NCI-H524 treated with DMSO at 0.1 percent for 48 hours (cell line): Measurements from ENCODE around the gene LCMT2.
A peak's percentile ranks its signal among the peaks of the same experiment; 100 is the strongest.

Source experiments
- DNase-seq: peaks from one replicate; lab custom pipeline; 2025; lab: John Stamatoyannopoulos, UW

Gene LCMT2, protein sequence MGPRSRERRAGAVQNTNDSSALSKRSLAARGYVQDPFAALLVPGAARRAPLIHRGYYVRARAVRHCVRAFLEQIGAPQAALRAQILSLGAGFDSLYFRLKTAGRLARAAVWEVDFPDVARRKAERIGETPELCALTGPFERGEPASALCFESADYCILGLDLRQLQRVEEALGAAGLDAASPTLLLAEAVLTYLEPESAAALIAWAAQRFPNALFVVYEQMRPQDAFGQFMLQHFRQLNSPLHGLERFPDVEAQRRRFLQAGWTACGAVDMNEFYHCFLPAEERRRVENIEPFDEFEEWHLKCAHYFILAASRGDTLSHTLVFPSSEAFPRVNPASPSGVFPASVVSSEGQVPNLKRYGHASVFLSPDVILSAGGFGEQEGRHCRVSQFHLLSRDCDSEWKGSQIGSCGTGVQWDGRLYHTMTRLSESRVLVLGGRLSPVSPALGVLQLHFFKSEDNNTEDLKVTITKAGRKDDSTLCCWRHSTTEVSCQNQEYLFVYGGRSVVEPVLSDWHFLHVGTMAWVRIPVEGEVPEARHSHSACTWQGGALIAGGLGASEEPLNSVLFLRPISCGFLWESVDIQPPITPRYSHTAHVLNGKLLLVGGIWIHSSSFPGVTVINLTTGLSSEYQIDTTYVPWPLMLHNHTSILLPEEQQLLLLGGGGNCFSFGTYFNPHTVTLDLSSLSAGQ

DNA sequence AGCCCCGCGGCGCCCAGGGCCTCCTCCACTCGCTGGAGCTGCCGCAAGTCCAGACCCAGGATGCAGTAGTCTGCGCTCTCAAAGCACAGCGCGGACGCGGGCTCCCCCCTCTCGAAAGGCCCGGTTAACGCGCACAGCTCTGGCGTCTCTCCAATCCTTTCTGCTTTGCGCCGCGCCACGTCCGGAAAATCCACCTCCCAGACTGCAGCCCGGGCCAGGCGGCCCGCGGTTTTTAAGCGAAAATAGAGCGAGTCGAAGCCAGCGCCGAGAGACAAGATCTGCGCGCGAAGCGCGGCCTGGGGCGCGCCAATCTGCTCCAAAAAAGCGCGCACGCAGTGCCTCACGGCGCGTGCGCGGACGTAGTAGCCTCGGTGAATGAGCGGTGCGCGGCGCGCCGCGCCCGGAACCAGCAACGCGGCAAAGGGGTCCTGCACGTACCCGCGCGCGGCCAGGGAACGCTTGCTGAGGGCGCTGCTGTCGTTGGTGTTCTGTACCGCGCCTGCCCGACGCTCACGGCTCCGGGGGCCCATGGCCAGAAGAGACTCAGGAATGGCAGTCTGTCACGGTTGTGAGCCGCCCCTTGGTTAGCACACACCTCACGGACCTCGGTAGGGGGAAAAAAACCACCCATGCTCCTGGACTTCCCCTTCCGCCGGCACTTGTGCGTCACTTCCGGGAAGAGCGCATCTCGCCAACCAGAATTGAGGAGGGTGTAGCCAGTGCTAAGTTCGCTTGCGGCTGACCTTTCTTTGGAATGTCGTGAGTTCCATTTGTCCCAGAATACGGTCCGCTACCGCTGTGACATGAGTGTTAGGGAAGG lies at the start of gene LCMT2:
Gene LCMT2, minus strand, starts transcription at position 614 of the 820 bp plus-strand sequence. Its CDS starts 84 bp downstream, at position 530.
- DNase-seq = peak; percentile 89

DNA sequence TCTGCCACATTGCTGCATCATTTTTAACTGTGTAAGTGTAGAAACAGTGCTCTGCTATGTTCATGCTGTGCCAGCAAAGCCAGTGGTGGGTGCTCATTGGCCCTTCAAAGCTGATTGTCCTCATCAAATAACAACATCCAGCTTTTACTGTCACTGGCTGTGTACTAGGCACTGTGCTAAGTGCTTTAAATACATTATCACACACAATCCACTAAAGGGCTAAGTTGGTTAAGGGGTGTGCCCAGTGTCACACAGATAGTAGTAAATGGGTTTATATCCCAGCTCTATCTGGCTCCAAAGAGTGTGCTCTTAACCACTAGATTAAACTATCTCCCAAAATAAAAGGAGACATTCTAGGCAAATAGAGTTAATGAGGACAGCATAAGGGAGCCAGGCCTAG lies 48.2 kb upstream of the LCMT2 start:
- no peak for DNase-seq

DNA sequence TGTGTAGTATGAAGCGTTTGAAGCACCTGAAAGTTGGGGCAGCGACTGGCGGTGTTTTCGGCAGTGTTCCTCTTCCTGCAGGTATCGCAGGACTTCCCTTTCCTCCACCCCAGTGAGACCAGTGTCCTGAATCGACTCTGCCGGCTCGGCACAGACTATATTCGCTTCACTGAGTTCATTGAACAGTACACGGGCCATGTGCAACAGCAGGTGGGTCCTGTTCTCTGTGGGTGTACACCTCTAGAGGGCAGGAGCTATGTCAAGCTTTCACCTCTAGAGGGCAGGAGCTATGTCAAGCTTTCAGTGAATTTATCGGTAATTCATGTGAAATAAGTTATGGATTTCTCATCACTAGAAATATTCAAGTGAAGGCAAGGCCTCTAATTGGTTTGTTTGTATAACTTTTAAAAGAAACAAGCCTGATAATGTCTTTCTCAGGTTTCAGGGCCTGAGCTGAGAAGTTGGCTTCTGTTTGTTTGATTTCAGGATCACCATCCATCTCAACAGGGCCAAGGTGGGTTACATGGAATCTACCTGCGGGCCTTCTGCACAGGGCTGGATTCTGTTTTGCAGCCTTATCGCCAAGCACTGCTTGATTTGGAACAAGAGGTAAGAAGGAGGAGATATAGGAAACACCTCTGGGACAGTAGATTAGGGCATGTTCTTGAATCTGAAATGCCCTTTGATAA lies 45.8 kb upstream of the LCMT2 start:
- DNase-seq = peak; percentile 18

DNA sequence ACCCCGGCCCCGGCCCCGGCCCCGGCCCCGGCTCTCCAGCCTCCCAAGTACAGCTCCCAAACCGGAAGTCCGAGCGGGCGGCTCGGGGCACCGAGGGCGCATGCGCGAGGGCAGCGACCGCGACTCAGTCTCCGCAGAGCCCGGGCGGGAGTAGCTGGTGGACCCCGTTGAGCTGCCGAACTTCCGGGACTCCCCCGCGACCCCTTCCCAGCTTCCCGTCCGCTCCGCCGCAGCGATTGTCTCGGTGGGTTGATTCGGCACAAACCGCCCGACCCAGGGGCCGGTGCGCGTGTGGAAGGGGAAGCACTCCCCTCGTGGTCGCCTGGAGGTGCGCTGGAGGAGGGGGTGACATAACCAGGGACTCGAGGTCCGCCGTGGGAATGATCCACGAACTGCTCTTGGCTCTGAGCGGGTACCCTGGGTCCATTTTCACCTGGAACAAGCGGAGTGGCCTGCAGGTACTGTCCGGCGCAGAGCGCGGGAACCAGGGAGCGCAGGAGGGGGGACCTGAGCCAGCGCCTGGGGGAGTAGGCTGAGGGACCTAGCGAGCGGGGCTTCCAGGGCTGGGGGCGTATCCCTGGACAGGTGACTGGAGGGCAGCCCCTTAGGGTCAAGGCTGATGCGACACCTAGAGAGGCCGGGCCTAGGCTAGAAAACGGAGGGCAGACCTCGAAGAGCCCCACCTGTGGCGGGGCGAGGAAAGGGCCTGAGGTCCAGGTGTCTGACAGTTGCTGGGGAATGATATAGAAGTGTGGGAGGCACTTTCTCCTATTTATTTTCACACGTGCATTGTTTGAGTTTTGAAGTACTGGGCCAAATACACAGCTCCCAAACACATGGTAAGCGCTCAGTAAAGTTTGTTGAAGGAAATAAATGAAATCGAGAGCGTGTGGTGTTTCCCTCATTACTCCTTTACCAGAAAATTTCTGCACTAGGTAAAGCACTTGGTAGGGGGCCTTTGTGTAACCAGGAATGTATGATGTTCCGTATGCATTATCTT lies 40.9 kb upstream of the LCMT2 start, which contains the start of the genes TUBGCP4 and ZSCAN29:
Gene TUBGCP4, plus strand, starts transcription at position 127 of the 1,000 bp plus-strand sequence. Its CDS starts 254 bp downstream, at position 381.
Gene ZSCAN29, minus strand, starts transcription at position 69 of the 1,000 bp plus-strand sequence. CDS start 1,130 bp downstream, outside the sequence.
- peak; percentile 73 for DNase-seq

DNA sequence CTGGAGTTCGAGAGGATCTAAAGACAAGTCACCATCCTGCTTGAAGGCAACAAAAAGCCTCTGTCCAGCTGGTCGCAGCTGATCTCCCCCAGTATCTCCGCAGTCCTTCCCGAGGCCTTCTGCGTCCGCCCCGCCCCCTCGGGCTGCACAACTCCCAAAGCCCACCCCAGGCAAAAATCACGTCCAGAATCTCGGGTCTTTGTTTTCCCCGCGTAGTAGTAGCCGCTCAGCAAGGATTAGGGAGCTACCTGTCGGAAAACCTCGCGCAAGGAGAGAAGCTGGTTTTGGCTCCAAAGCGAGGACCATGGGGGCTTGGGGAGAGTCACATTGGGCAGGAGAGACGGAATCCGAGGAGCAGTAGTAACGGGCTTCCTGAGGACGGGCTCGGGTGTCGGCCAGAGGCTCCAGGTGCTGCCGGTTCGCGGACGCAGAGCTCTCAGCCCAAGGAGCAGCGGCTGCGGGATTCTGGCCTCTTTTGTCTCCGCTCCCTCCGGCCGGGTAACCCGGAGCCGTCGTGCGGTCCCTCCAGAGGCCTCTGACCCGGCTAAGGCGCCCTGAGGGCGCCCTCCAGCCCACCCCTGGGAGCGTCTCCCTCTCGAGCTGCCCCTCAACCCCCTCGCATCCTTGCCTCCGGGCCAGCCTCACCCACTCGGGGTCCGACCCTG lies 40.1 kb upstream of the LCMT2 start:
- DNase-seq = no peak

DNA sequence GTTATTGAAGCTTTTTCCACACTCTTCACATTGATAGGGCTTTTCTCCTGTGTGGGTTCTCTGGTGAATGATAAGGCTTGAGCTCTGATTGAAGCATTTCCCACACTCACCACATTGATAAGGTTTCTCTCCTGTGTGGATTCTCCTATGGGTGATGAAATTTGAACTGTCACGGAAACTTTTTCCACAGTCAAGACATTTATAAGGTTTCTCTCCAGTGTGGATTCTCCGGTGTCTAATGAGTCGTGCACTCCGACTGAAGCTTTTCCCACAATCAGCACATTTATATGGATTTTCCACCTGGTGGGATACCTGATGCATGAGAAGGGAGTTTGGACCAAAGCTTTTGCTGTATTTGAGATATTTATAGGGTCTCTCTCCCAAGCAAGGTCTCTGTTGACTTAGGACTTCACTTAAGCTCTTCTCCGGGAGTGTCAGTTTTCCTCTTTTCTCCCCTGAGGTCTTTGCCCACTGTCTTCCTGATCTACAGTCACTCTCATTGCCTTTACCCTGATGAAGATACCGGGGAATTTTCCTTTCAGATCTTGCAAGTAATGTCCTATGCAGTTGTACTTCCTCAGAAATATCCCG lies 31.0 kb upstream of the LCMT2 start:
- no peak for DNase-seq

DNA sequence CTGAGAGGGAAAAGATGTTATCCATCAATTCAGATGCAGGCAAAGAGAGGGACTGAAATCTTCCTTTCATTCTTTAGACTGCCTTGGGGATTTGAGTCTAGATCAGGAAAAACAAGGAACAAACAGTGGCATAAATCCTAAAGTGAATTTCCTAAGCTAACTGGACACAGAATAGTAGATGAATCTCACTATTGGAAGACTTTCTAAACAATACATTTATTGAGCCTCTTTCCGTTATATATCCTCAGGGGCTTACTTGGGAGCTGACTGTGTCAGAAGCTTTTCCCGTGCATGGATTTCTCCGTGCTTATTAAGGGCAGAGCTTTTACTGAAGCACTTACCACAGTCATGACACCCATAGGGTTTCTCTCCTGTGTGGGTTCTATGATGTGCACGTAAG lies 30.4 kb upstream of the LCMT2 start:
- no peak for DNase-seq

DNA sequence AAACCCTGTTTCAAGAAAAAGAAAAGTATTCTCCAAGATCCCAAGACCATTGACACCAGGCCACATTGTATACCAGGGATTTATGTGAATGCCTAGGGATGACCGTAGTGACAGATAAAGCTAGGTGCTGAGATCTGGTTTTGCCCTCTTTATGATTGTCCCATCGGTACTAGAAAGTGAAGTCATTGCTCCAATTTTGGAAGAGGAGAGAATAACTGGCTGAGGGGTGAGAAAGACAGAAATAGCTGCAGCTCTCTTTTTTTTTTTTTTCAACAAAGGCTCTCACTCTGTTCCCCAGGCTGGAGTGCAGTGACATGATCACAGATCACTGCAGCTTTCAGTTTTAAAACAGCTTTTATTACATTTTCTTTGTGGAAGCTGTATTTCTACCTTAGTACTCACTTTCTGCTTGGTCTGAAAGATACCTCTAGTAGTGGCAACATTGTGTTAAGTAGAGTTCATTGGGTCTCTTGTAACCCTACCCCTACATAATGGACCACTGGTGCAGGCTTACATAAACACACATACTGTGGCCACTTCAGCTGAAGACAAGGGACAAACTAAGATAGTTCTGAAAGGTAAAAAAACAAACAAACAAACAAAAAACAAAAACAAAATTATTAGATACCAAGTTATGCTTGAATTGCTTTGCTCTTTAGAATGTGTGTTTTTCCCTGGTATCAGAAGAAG lies 22.5 kb upstream of the LCMT2 start:
- no peak for DNase-seq

DNA sequence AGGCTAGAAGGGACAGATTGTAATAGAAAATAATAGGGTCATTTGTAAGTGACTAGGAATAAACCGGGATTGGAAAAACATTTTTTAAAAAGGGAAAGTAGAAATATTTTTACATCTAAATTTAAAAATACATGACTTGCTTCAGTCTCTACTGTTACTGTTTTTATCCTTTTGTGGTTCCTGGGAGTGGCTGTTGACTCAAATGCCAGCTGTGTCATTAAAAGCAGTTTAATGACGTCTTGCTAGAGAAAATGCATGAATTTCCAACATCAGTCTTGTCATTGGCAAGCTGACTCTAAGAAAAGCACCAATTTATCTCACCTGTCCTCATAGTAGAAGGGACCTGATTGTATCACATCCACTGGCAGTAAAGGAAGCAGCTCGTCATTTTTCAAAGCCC lies 16.7 kb upstream of the LCMT2 start:
- DNase-seq = no peak

DNA sequence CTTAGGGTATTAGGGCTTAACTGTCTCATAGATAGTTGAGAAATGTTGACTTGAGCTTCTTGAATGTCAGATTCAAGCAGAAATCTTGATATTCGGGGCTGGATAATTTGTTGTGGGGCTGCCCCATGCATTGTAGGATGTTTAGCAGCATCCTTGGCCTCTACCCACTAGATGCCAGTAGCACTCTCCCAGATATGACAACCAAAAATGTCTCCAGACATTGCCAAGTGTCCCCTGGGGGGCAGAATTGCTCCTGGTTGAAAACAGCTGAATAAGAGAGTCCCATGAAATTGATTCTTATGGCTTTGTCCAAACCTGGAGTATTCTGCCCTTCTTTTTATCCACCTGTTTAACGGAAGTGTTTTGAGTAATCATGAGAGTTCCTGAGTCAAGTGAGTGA lies 15.9 kb upstream of the LCMT2 start:
- DNase-seq = no peak

DNA sequence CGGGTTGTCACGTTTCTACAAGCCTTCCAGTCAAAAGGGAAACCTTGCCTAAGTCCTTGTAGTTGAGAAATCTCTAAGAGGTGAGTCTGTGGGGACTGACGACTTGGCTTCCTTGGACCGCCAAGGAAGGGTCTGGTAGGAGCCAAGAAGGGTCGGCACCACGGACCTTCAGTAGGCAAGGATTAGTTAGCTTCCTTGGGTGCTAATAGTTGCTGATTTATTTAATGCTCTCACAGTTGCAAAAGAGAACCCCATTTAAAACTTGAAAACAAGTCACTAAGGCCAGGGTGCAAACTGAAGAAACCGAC lies 361 bp upstream of the LCMT2 start:
- DNase-seq = no peak

DNA sequence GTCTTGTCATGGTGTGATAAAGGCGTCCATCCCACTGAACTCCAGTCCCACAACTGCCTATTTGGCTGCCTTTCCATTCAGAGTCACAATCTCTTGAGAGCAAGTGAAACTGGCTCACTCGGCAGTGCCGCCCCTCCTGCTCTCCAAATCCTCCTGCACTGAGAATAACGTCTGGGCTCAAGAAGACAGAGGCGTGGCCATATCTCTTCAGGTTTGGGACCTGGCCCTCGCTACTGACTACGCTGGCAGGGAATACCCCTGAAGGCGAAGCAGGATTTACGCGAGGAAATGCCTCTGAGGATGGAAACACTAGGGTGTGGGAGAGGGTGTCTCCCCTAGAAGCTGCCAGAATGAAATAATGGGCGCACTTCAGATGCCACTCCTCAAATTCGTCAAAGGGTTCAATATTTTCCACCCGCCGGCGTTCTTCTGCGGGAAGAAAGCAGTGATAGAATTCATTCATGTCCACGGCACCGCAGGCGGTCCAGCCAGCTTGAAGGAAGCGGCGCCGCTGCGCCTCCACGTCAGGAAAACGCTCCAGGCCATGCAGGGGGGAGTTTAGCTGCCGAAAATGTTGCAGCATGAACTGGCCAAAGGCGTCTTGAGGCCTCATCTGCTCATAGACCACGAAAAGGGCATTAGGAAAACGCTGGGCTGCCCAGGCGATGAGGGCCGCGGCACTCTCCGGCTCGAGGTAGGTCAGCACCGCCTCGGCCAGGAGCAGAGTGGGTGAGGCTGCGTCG lies 985 bp downstream of the LCMT2 start:
- no peak for DNase-seq

DNA sequence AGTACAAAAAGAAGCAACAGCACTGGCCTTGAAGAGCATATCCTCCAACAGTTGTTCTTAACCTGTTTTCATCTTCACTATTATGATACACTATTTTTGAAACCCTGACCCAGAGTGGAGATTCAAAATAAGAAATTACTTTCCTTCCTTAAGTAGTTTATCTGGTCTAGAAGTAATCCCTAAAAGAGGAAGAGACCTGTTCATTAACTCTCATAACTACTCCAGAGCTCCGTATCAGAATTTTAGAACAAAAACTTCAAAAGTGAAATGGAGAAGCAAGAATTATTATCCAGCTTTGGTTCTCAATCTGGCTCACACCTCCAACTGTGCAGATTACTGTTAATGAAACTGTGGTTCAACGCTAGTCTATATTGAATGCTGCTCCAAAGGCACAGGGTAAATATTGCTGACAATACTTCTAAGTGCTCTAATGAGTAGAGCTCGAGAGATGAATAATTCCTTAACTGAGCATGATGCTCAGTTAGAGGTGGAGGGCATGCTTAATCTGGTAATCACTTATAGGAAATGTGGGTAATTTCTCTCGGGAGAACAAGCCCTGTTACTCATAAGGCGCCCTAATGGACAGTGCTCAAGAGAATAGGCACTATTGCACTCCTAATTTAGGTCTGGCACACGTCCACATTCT lies 5.2 kb downstream of the LCMT2 start:
- no peak for DNase-seq

DNA sequence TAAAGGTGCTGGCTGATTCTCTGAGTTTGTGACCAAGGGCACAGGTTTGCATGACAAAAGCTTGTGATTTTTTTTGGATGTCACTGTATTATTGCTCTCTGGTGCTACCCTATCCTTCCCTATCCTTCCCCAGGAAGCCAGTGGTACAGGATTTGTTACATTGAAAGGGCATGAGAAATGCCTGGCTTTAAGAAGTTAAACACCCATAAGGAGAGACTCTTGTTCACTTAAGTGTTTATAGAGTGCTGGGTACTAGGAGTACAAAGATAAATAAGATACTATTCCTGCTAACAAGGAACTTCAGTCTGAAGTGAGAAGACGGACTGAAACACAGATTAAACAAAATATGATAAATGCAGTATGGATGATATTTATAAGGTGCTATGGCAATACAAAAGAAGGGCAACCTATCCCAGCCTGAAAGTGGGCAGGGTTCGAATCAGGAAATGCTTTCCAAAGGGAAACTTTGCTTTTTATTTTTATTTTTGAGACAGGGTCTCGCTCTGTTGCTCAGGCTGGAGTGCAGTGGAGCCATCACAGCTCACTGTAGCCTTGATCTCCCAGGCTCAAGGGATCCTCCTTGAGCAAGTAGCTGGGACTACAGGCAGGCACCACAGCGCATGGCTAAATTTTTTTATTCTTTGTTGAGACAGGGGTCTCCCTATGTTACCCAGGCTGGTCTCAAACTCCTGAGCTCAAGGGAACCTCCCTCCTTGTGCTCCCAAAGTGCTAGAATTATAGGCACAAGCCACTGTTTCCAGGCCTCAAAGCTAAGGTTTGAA lies 11.2 kb downstream of the LCMT2 start:
- no peak for DNase-seq

DNA sequence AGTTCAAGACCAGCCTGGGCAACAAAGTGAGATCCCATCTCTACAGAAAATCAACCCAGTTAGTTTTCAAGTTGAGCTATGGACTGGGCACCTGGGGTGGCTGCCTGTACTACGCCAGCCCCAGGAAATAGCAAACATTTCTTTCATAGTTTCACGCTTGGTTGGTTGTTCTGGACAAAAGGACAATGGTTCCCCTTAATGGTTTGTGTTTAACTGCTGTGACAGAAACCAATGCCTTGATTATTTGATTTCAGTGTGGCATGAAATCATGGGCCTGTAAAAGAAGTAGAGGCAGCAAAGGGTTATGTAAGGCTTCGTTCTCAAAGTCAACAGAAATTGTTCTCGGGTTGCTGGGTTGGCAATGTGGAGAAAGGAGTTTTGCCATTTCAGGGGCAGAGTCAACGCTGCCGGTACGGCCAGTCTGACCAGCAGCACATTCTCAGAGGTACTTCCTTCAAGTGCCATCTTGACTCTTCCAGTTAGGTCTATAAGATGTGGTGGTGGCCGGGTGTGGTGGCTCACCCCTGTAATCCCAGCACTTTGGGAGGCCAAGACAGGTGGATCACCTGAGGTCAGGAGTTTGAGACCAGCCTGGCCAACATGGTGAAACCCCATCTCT lies 12.7 kb downstream of the LCMT2 start:
- DNase-seq = no peak

DNA sequence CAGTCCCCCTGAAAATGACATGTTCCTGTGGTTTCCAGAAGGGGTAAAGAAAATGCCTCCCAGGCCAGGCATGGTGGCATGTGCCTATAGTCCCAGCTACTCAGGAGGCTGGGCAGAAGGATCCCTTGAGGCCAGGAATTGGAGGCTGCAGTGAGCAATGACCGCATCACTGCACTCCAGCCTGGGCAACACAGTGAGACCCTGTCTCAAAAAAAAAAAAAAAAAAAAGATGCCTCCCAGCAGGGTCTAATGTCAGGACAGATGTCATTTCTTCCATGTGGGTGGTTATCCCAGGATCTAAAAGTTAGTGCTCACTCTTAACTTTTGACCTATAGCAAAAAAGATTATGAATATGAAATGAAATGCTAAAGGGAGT lies 13.4 kb downstream of the LCMT2 start:
- DNase-seq = no peak
